GM21737 (cell line): Measurements from ENCODE around the gene NDUFV2.
"Not testable (repeated sequence)": the region's sequence is repeated elsewhere in the genome, so short reads cannot be mapped to it uniquely, and the experiment has no call there.

Source experiments
- ATAC-seq: cut with Tn5 transposase; IDR thresholded peaks from one replicate; pipeline ENCODE4 v1.9.1; 2021; ENCODE audit warnings: mild to moderate bottlenecking, moderate library complexity; ENCODE audit not compliant: unreplicated experiment

NDUFV2 gene

GRCh38 chr18:9148203-9148552 lies 45.7 kb downstream of the NDUFV2 start:
- no peak for ATAC-seq

DNA sequence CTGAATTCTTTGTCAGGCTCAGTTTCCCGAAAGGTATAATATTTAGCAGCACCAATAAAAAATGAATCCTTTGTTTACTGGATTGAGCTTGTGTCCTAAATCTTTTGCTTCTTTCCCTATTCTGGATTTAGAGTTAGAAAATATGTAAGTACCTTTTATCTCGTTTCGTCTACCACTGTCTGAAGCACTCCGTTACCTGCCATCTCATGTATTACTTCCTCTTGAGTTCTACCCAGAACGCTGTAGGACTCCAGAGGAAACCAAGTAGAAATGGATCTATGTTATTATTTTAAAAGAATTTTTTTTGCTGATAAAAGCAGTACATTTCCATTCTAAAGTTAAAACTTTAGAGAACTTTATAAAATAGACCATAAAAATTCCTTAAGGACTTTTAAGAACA lies 47.6 kb downstream of the NDUFV2 start:
- ATAC-seq, result no peak

- ATAC-seq, result no peak
These were observed 50.8 kb downstream of the NDUFV2 start for GRCh38 chr18:9153256-9153655.

- no peak for ATAC-seq
These were observed 54.2 kb downstream of the NDUFV2 start for GRCh38 chr18:9156604-9157249.

DNA sequence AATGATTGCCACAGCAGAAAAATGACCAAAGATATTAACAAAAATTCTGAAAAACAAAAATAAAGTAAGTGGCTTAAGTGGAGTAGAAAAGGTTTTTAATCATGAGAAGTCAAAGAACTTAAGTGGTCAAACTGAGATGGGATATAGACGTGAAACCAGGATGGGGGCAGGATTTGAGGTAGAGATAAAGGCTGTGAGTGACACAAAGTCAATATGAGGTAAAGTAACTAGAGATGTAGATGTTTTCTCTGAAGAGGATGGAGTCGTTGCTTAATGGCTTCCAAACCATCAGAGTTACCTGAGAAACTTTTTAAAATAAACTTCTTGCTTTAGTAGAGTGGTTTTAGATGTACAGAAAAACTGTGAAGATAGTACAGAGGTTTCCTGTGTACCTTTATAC lies 55.3 kb downstream of the NDUFV2 start:
- ATAC-seq, result no peak

DNA sequence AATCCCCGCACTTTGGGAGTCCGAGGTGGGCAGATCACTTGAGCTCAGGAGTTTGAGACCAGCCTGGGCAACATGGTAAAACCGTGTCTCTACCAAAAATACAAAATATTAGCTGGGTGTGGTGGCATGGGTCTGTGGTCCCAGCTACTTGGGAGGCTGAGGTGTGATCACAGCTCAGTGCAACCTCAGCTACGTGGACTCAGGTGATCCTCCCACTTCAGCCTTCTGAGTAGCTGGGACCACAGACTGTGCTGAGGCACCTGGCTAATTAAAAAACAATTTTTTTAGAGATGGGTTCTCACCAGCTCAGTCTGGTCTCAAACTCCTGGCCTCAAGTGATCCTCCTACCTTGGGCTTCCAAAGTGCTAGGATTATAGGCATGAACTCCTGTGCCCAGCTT lies 57.5 kb downstream of the NDUFV2 start:
- no peak for ATAC-seq

GRCh38 chr18:9162663-9163062 lies 60.2 kb downstream of the NDUFV2 start:
- not testable (repeated sequence) for ATAC-seq

- not testable (repeated sequence) for ATAC-seq
These were observed 61.6 kb downstream of the NDUFV2 start for GRCh38 chr18:9164149-9164548.

DNA sequence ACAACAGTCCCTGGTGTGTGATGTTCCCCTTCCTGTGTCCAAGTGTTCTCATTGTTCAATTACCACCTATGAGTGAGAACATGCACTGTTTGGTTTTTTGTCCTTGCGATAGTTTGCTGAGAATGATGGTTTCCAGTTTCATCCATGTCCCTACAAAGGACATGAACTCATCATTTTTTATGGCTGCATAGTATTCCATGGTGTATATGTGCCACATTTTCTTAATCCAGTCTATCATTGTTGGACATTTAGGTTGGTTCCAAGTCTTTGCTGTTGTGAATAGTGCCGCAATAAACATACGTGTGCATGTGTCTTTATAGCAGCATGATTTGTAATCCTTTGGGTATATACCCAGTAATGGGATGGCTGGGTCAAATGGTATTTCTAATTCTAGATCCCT lies 63.4 kb downstream of the NDUFV2 start:
- not testable (repeated sequence) for ATAC-seq

GRCh38 chr18:9169515-9169914 lies 67.0 kb downstream of the NDUFV2 start:
- ATAC-seq, result not testable (repeated sequence)

DNA sequence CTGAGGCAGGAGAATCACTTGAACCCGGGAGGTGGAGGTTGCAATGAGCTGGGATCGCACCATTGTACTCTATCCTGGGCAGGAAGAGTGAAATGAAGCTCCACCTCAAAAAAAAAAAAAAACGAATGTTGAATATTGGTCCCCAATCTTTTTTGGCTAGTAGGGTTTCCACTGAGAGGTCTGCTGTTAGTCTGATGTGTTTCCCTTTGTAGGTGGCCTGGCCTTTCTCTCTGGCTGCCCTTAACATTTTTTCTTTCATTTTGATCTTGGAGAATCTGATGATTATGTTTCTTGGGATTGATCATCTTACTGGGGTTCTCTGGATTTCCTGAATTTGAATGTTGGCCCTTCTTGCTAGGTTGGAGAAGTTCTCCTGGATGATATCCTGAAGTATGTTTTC lies 69.4 kb downstream of the NDUFV2 start:
- ATAC-seq, result not testable (repeated sequence)

DNA sequence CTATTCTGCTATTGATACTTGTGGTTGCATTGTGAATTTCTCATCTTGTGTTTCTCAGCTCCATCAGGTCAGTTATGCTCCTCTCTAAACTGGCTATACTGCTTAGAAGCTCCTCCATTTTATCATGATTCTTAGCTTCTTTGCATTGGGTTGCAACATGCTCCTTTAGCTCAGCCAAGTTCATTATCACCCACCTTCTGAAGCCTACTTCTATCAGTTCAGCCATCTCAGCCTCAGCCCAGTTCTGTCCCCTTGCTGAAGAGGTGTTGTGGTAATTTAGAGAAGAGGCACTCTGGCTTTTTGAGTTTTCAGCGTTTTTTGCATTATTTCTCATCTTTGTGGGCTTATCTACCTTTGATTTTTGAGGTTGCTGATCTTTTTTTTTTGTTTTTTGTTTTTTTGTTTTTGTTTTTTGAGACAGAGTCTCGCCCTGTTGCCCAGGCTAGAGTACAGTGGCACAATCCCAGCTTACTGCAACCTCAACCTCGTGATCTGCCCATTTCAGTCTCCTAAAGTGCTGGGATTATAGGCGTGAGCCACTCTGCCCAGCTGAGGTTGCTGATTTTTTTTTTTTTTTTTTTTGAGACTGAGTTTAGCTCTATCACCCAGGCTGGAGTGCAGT lies 70.1 kb downstream of the NDUFV2 start:
- ATAC-seq, result no peak

- no peak for ATAC-seq
These were observed 71.3 kb downstream of the NDUFV2 start for GRCh38 chr18:9173770-9174233.

GRCh38 chr18:9174302-9174701 lies 71.8 kb downstream of the NDUFV2 start:
- no peak for ATAC-seq

DNA sequence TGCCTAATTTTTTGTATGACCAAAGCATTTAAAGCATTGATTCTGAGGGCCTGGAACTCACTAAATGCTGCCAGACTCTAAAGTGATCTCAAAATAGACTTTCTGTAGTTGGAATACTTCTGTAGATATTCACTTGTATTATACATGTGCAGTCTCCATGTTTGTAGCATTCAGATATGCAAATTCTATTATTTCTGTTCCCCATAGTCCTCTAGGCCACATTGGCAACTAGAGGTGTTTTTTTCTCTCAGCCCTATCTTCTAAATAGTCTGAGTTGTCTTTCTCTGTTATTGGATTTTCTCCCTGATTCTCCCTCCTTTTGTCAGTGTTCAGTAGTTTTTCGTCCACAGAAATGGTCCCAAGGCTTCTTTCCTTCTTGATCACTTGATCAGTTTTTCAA lies 72.6 kb downstream of the NDUFV2 start:
- no peak for ATAC-seq

GRCh38 chr18:9177031-9177430 lies 74.5 kb downstream of the NDUFV2 start:
- no peak for ATAC-seq

GRCh38 chr18:9177466-9177865 lies 75.0 kb downstream of the NDUFV2 start:
- ATAC-seq, result no peak

GRCh38 chr18:9178557-9178956 lies 76.1 kb downstream of the NDUFV2 start:
- ATAC-seq, result no peak

GRCh38 chr18:9181275-9181674 lies 78.8 kb downstream of the NDUFV2 start:
- ATAC-seq, result no peak

DNA sequence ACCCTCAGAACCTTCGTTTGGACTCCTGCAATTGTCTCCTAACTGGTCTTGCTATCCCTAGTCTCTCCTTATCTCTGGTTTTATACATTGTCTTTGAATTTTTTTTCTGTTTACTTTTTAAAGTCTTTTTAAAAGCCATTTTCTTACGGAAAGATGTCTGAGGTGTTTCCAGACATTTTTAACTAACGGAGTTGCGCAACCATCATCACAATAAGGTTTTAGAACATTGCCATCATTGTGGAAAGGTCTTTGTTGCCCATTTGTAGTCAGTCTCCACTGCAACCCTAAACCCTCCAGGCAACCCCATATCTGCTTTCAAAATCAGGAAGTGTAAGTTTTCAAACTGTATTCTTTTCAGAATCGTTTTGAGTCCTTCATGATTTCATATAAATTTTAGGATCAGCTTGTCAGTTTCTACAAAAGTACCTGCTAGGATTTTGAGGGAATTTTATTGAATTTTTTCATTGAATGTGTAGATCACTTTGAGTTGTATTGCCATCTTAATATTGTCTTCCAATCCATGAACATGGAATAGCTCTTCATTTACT lies 80.4 kb downstream of the NDUFV2 start:
- ATAC-seq, result no peak
